ENCODE results near the gene NRTN.

- TF ChIP-seq CTCF (IDR thresholded peaks at IDR 0.05) (no peak), ZFX (IDR thresholded peaks at IDR 0.05; ENCODE audit: borderline replicate concordance) (no peak)
Measured at GRCh38 chr19:5790559-5791520, 14.0 kb upstream of the NRTN start, which contains the start of gene DUS3L.

All from 22Rv1 (cell line).